ENCODE data around the gene DLG2.

GRCh38 chr11:83659466-83659865, 1967.7 kb downstream of the DLG2 start:
- TF ChIP-seq CTCF (IDR thresholded peaks at IDR 0.05; ENCODE audit: low read depth, low read length) (no peak), EZH2phosphoT487 (IDR thresholded peaks at IDR 0.05; ENCODE audit: low read depth) (no peak)
